Measurements from ENCODE around the gene NYAP1.
"Not testable (repeated sequence)": the region's sequence is repeated elsewhere in the genome, so short reads cannot be mapped to it uniquely, and the experiment has no call there.

GRCh38 chr7:100504031-100504430, 20.3 kb downstream of the NYAP1 start:
- not testable (repeated sequence) for TF ChIP-seq EP300 (IDR thresholded peaks at IDR 0.05; ENCODE audit: borderline replicate concordance in 1 of 2, low read depth in 2 of 2, low read length in 2 of 2); CTCF (IDR thresholded peaks at IDR 0.05; ENCODE audit: control extremely low read depth in 1 of 3, insufficient read depth in 1 of 3, low read depth in 1 of 3, low read length in 3 of 3); RAD21 (IDR thresholded peaks at IDR 0.05 in 1 of 2, conservative IDR thresholded peaks at IDR 0.05 in 1 of 2; ENCODE audit: low read depth in 2 of 2, low read length in 2 of 2); HDAC6 (IDR thresholded peaks at IDR 0.05; ENCODE audit: low read depth, low read length); ATF3 (IDR thresholded peaks at IDR 0.05; ENCODE audit: insufficient read depth, low read depth, low read length); BCL11A (IDR thresholded peaks at IDR 0.05; ENCODE audit: low read depth in 2 of 2, low read length in 2 of 2); POLR2AphosphoS5 (IDR thresholded peaks at IDR 0.05; ENCODE audit: low read depth, low read length); ATF2 (IDR thresholded peaks at IDR 0.05; ENCODE audit: low read length); SIX5 (IDR thresholded peaks at IDR 0.05; ENCODE audit: low read depth, low read length); POLR2A (IDR thresholded peaks at IDR 0.05; ENCODE audit: control extremely low read depth in 1 of 2, low read depth in 2 of 2, low read length in 2 of 2); JUN (IDR thresholded peaks at IDR 0.05; ENCODE audit: low read depth, low read length); NRF1 (IDR thresholded peaks at IDR 0.05; ENCODE audit: low read depth, low read length); SUZ12 (IDR thresholded peaks at IDR 0.05; ENCODE audit: low read length); EZH2 (IDR thresholded peaks at IDR 0.05; ENCODE audit: low read depth, low read length, severe bottlenecking)

All from H1 (cell line).